ENCODE results near the gene ASCC1. TPM values are rescaled to one million over a fixed set of nuclear protein-coding genes. Genes with fewer than 3 reads are reported as not detected.

Gene ASCC1
- total and polyA plus RNA-seq, 2 of the 13 experiments (the other 11 are each of a cell fraction or from before 2014, with no cell fraction given): 21.6 to 30.1 TPM

GRCh38 chr10:72254813-72255568, 38.9 kb upstream of the ASCC1 start (continued):
- TF ChIP-seq, protein P1, sequence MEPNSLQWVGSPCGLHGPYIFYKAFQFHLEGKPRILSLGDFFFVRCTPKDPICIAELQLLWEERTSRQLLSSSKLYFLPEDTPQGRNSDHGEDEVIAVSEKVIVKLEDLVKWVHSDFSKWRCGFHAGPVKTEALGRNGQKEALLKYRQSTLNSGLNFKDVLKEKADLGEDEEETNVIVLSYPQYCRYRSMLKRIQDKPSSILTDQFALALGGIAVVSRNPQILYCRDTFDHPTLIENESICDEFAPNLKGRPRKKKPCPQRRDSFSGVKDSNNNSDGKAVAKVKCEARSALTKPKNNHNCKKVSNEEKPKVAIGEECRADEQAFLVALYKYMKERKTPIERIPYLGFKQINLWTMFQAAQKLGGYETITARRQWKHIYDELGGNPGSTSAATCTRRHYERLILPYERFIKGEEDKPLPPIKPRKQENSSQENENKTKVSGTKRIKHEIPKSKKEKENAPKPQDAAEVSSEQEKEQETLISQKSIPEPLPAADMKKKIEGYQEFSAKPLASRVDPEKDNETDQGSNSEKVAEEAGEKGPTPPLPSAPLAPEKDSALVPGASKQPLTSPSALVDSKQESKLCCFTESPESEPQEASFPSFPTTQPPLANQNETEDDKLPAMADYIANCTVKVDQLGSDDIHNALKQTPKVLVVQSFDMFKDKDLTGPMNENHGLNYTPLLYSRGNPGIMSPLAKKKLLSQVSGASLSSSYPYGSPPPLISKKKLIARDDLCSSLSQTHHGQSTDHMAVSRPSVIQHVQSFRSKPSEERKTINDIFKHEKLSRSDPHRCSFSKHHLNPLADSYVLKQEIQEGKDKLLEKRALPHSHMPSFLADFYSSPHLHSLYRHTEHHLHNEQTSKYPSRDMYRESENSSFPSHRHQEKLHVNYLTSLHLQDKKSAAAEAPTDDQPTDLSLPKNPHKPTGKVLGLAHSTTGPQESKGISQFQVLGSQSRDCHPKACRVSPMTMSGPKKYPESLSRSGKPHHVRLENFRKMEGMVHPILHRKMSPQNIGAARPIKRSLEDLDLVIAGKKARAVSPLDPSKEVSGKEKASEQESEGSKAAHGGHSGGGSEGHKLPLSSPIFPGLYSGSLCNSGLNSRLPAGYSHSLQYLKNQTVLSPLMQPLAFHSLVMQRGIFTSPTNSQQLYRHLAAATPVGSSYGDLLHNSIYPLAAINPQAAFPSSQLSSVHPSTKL (CRISPR knock-in tag; IDR thresholded peaks at IDR 0.05): 0 out of 2 replicates have a peak, but pooled peaks have one; percentile 31
- TF ChIP-seq MTA1 (CRISPR knock-in tag; IDR thresholded peaks at IDR 0.05; ENCODE audit: borderline replicate concordance) (peak; percentile 35; the same call in 1 of the 2 replicates), TCF7L2 (IDR thresholded peaks at IDR 0.05; ENCODE audit: low read depth, low read length) (no peak), GTF2F1 (IDR thresholded peaks at IDR 0.05; ENCODE audit: low read length) (no peak), CREM (IDR thresholded peaks at IDR 0.05) (no peak), CREM (CRISPR knock-in tag; IDR thresholded peaks at IDR 0.05) (no peak), GLI4 (CRISPR knock-in tag; IDR thresholded peaks at IDR 0.05; ENCODE audit: borderline replicate concordance) (peak; percentile 31; the same call in 1 of the 2 replicates), ZIK1 (CRISPR knock-in tag; IDR thresholded peaks at IDR 0.05; ENCODE audit: borderline replicate concordance, low read depth) (no peak), MEIS1 (CRISPR knock-in tag; IDR thresholded peaks at IDR 0.05; ENCODE audit: borderline replicate concordance) (no peak), ZNF703 (CRISPR knock-in tag; IDR thresholded peaks at IDR 0.05; ENCODE audit: borderline replicate concordance) (no peak), HNF1B (CRISPR knock-in tag; IDR thresholded peaks at IDR 0.05) (no peak), PPARG (CRISPR knock-in tag; conservative IDR thresholded peaks at IDR 0.05) (0 out of 2 replicates have a peak, but pooled peaks have one; percentile 8), AKNA (CRISPR knock-in tag; IDR thresholded peaks at IDR 0.05; ENCODE audit: borderline replicate concordance) (no peak), ZNF850 (CRISPR knock-in tag; conservative IDR thresholded peaks at IDR 0.05) (no peak), SALL1 (CRISPR knock-in tag; IDR thresholded peaks at IDR 0.05) (peak; percentile 62), NCOA5 (CRISPR knock-in tag; IDR thresholded peaks at IDR 0.05) (no peak), ZNF841 (CRISPR knock-in tag; IDR thresholded peaks at IDR 0.05; ENCODE audit: borderline replicate concordance) (no peak), IRF9 (CRISPR knock-in tag; IDR thresholded peaks at IDR 0.05; ENCODE audit: borderline replicate concordance) (no peak)

Data from HepG2 (cell line).